ENCODE data around the gene ALPL.
A peak's percentile ranks its signal among the peaks of the same experiment; 100 is the strongest.

DNA sequence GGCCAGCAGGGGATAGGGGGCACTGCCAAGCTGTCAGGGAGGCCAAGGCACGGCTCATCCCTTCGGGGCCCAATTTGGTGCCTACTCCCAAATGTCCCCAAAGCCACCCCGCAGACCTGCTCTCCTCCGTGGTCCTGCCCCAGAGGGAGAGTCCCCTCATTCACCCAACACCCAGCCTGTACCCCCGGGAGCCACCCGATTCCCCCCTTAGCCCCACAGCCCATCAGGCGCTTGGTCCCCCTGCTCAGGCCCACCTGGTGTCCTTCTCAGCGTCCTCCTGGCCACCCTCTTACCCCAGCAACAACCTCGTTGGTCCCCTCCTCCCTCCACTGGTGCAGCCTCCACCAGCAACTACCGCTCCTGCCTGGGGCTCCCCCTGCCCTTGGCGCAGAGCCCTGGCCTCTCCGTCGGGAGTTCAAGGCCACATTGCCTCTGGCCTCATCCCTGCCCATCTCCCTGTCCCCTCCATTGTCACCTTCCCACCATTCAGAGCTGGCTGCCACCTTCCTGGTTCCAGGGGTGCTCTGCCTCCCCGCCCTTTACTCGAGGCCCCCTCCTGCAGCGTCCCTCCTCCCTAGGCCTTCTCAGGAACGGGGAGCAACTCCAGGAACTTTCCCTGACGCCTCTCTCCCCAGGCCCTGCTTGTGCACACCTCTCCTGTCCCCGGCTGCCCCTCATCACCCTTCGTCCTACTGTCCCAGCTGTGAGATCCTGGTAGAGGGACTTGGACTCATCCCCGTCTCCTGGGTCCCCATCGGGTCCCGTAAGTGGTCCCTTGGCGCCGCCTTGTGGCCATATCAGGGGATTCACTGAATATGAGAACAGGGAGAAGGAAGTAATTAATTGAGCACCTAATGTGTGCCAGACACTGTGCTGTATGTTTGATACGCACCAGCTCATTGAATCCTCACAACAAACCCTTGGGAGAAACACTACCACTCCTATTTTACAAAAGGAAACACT, 86.0 kb downstream of the ALPL start:
- TF ChIP-seq, protein P1, sequence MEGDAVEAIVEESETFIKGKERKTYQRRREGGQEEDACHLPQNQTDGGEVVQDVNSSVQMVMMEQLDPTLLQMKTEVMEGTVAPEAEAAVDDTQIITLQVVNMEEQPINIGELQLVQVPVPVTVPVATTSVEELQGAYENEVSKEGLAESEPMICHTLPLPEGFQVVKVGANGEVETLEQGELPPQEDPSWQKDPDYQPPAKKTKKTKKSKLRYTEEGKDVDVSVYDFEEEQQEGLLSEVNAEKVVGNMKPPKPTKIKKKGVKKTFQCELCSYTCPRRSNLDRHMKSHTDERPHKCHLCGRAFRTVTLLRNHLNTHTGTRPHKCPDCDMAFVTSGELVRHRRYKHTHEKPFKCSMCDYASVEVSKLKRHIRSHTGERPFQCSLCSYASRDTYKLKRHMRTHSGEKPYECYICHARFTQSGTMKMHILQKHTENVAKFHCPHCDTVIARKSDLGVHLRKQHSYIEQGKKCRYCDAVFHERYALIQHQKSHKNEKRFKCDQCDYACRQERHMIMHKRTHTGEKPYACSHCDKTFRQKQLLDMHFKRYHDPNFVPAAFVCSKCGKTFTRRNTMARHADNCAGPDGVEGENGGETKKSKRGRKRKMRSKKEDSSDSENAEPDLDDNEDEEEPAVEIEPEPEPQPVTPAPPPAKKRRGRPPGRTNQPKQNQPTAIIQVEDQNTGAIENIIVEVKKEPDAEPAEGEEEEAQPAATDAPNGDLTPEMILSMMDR (IDR thresholded peaks at IDR 0.05; ENCODE audit: low read depth, low read length, missing input control) = peak; percentile 68
- TF ChIP-seq SP1 (IDR thresholded peaks at IDR 0.05) (no peak), REST (IDR thresholded peaks at IDR 0.05) (no peak), FOXA1 (IDR thresholded peaks at IDR 0.05) (no peak), YY1 (IDR thresholded peaks at IDR 0.05) (no peak), TAF1 (conservative IDR thresholded peaks at IDR 0.05) (no peak), RXRA (IDR thresholded peaks at IDR 0.05) (no peak), RAD21 (IDR thresholded peaks at IDR 0.05) (peak; percentile 86 to 89), FOXA2 (IDR thresholded peaks at IDR 0.05) (no peak), GABPA (IDR thresholded peaks at IDR 0.05 in 1 of 2, conservative IDR thresholded peaks at IDR 0.05 in 1 of 2) (no peak)
- TF ChIP-seq, protein P2, sequence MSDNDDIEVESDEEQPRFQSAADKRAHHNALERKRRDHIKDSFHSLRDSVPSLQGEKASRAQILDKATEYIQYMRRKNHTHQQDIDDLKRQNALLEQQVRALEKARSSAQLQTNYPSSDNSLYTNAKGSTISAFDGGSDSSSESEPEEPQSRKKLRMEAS (IDR thresholded peaks at IDR 0.05) = no peak
- TF ChIP-seq, protein P3, sequence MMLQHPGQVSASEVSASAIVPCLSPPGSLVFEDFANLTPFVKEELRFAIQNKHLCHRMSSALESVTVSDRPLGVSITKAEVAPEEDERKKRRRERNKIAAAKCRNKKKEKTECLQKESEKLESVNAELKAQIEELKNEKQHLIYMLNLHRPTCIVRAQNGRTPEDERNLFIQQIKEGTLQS (IDR thresholded peaks at IDR 0.05) = no peak

Measured in liver (tissue), 3 donors.